GM18858 (cell line): ENCODE data around the gene DMP1.

ENCODE experiments used
- ATAC-seq: cut with Tn5 transposase; IDR thresholded peaks from one replicate; pipeline ENCODE4 v1.9.1; 2021; ENCODE audit not compliant: unreplicated experiment

DMP1 gene

GRCh38 chr4:87649980-87650379 is at the start of gene DMP1:
Gene DMP1, plus strand, starts transcription at chr4:87650280. Its CDS starts 6,213 bp downstream, at chr4:87656493.
- ATAC-seq: no peak

- ATAC-seq: no peak
These were observed 48.7 kb upstream of the DMP1 start for GRCh38 chr4:87601361-87601760.

GRCh38 chr4:87608229-87608628 is 41.9 kb upstream of the DMP1 start, which contains the start of gene DSPP:
Gene DSPP, plus strand, starts transcription at chr4:87608529. Its CDS starts 2,380 bp downstream, at chr4:87610909.
- no peak for ATAC-seq

GRCh38 chr4:87614292-87614890 is 35.7 kb upstream of the DMP1 start:
- ATAC-seq: no peak

GRCh38 chr4:87616268-87616667 is 33.8 kb upstream of the DMP1 start:
- no peak for ATAC-seq

- ATAC-seq: no peak
These were observed 30.0 kb upstream of the DMP1 start for GRCh38 chr4:87620086-87620485.

- no peak for ATAC-seq
These were observed 29.6 kb upstream of the DMP1 start for GRCh38 chr4:87620491-87620890.

- no peak for ATAC-seq
These were observed 27.8 kb upstream of the DMP1 start for GRCh38 chr4:87622303-87622702.

- peak; percentile 77 for ATAC-seq
These were observed 25.4 kb upstream of the DMP1 start for GRCh38 chr4:87624698-87625097.

- ATAC-seq: no peak
These were observed 18.4 kb upstream of the DMP1 start for GRCh38 chr4:87631668-87632067.

- no peak for ATAC-seq
These were observed 17.6 kb upstream of the DMP1 start for GRCh38 chr4:87632469-87632868.

- ATAC-seq: no peak
These were observed 16.8 kb upstream of the DMP1 start for GRCh38 chr4:87633243-87633642.

- no peak for ATAC-seq
These were observed 5.8 kb upstream of the DMP1 start for GRCh38 chr4:87644286-87644685.

GRCh38 chr4:87650938-87651337 is 858 bp downstream of the DMP1 start:
- ATAC-seq: no peak

GRCh38 chr4:87651941-87652340 is 1.9 kb downstream of the DMP1 start:
- no peak for ATAC-seq

GRCh38 chr4:87654487-87655044 is 4.5 kb downstream of the DMP1 start:
- no peak for ATAC-seq

- no peak for ATAC-seq
These were observed 7.4 kb downstream of the DMP1 start for GRCh38 chr4:87657525-87657924.

- no peak for ATAC-seq
These were observed 9.3 kb downstream of the DMP1 start for GRCh38 chr4:87659247-87659931.

GRCh38 chr4:87662871-87663270 is 12.8 kb downstream of the DMP1 start:
- no peak for ATAC-seq

GRCh38 chr4:87669373-87669772 is 19.3 kb downstream of the DMP1 start:
- ATAC-seq: no peak

- peak; percentile 54 for ATAC-seq
These were observed 27.7 kb downstream of the DMP1 start for GRCh38 chr4:87677731-87678130.

- ATAC-seq: no peak
These were observed 29.5 kb downstream of the DMP1 start for GRCh38 chr4:87679449-87680169.
